Colonic mucosa (tissue), 4 donors: Measurements from ENCODE around the gene VWA5B2. TPM values are rescaled to one million over a fixed set of nuclear protein-coding genes. Genes with fewer than 3 reads are reported as not detected.

Experiments used
- DNase-seq: peaks from one replicate; pipeline ENCODE4 v3.0.0-alpha.2; 2020
- H3K27ac ChIP-seq: fragments of 200-600 bp; one replicate; pipeline ENCODE4 v1.8.0; 2021
- H3K27me3 ChIP-seq: fragments of 200-600 bp; one replicate; pipeline ENCODE4 v1.8.0; 2021
- H3K36me3 ChIP-seq: fragments of 200-600 bp; one replicate; pipeline ENCODE4 v1.8.0; 2021
- H3K4me1 ChIP-seq: fragments of 200-600 bp; one replicate; pipeline ENCODE4 v1.8.0; 2021; ENCODE audit warnings: mild to moderate bottlenecking
- H3K4me3 ChIP-seq: fragments of 200-600 bp; one replicate; pipeline ENCODE4 v1.8.0; 2021
- H3K9ac ChIP-seq, 2 donors: one replicate each; pipeline ENCODE4 v1.7.0; 2013; ENCODE audit warnings: control low read depth in 2 of 2, low read depth in 2 of 2, low read length in 2 of 2
- H3K9me3 ChIP-seq: fragments of 200-600 bp; one replicate; pipeline ENCODE4 v1.8.0; 2021
- CTCF ChIP-seq: fragments of 200-600 bp; IDR thresholded peaks from one replicate; pipeline ENCODE4 v1.8.0; 2022; ENCODE audit warnings: antibody characterized with exemption, mild to moderate bottlenecking
- intact Hi-C: fragments of 100-400 bp; cut with DNase I; formaldehyde crosslinking; loops from one replicate; pipeline ENCODE4 v1.14.1; 2022
- total RNA-seq, 2 donors: library from RNA; stranded (reverse); fragmentation: NEBNext Ultra II Directional in 1 of 2; extraction: Animal tissue kit (Norgen Biotek cat#: 25700) in 1 of 2; gene quantifications; one replicate each; pipeline ENCODE4 v1.2.1, GENCODE V29; 2021
- donor health status: healthy.
- donor health status: DM: no; HTN: no; CAD: no.
- donor health status: DM: no; HTN: no; CAD: no.

VWA5B2 gene
- total RNA-seq, 2 donors from 2014 or later: 2.1 to 2.3 TPM

GRCh38 chr3:184230603-184231528 is 1.5 kb downstream of the VWA5B2 start:
- peaks cover 9% of the 10 kb centered on the region for H3K4me1 ChIP-seq
- H3K27me3 ChIP-seq: peaks cover 36% of the 10 kb centered on the region
- H3K27ac ChIP-seq: no peak overlapping the region
- H3K4me3 ChIP-seq: peak overlapping the region; percentile 41
- no peaks in the 10 kb centered on the region for H3K36me3 ChIP-seq
- peak; percentile 45 for DNase-seq
- no peak overlapping the region for H3K9ac ChIP-seq
- no peak for TF ChIP-seq CTCF
- intact Hi-C loops: no loop called here
- no peaks in the 10 kb centered on the region for H3K9me3 ChIP-seq

GRCh38 chr3:184231671-184232070 is 2.3 kb downstream of the VWA5B2 start:
- no peak for TF ChIP-seq CTCF
- H3K36me3 ChIP-seq: no peaks in the 10 kb centered on the region
- DNase-seq: no peak
- no peak overlapping the region for H3K27ac ChIP-seq
- intact Hi-C loops: no loop called here
- H3K4me3 ChIP-seq: no peak overlapping the region
- H3K27me3 ChIP-seq: peaks cover 36% of the 10 kb centered on the region
- H3K9ac ChIP-seq: no peak overlapping the region
- peaks cover 9% of the 10 kb centered on the region for H3K4me1 ChIP-seq
- H3K9me3 ChIP-seq: no peaks in the 10 kb centered on the region

- Histone ChIP-seq H3K36me3 (no peaks in the 10 kb centered on the region), H3K4me3 (no peak overlapping the region), H3K9ac (no peak overlapping the region), H3K27me3 (peaks cover 34% of the 10 kb centered on the region), H3K9me3 (no peaks in the 10 kb centered on the region), H3K27ac (no peak overlapping the region), H3K4me1 (peaks cover 9% of the 10 kb centered on the region)
- intact Hi-C loops: no loop called here
- no peak for TF ChIP-seq CTCF
- DNase-seq: no peak
Measured at GRCh38 chr3:184233127-184233843, 3.9 kb downstream of the VWA5B2 start.

- no peak for TF ChIP-seq CTCF
- intact Hi-C loops: no loop called here
- H3K36me3 ChIP-seq: no peaks in the 10 kb centered on the region
- no peak overlapping the region for H3K27ac ChIP-seq
- no peak overlapping the region for H3K4me3 ChIP-seq
- peaks cover 26% of the 10 kb centered on the region for H3K27me3 ChIP-seq
- H3K9me3 ChIP-seq: no peaks in the 10 kb centered on the region
- H3K9ac ChIP-seq: no peak overlapping the region
- H3K4me1 ChIP-seq: peaks cover 9% of the 10 kb centered on the region
- DNase-seq: no peak
Measured at GRCh38 chr3:184234224-184234623, 4.8 kb downstream of the VWA5B2 start.

GRCh38 chr3:184234671-184235380 is 5.4 kb downstream of the VWA5B2 start:
- intact Hi-C loops: no loop called here
- Histone ChIP-seq H3K36me3 (no peaks in the 10 kb centered on the region), H3K4me1 (peaks cover 5% of the 10 kb centered on the region), H3K9ac (no peak overlapping the region), H3K27ac (no peak overlapping the region), H3K27me3 (peaks cover 20% of the 10 kb centered on the region), H3K4me3 (no peak overlapping the region), H3K9me3 (no peaks in the 10 kb centered on the region)
- TF ChIP-seq CTCF: no peak
- DNase-seq: no peak
